MCF 10A (cell line): ENCODE results near the gene TAB2. TPM values are rescaled to one million over a fixed set of nuclear protein-coding genes. Genes with fewer than 3 reads are reported as not detected.

Source experiments
- BruUV-seq: library from RNA; stranded (reverse); fragments of 400-500 nt; replicated peaks from 2 replicates; lab custom pipeline; 2021; lab: Mats Ljungman, UMichigan
- CTCF ChIA-PET: fragments of 300-600 bp; sonication (Branson Sonifier 250); formaldehyde crosslinking; extraction: SDS; loops from one replicate; lab custom pipeline; 2021; ENCODE audit warnings: antibody characterized with exemption, inconsistent platforms; lab: Yijun Ruan, JAX
- POLR2A ChIA-PET: fragments of 300-600, 350-650 bp; sonication (Branson Sonifier 250); formaldehyde crosslinking; extraction: SDS; loops from one replicate; lab custom pipeline; 2020; ENCODE audit warnings: antibody characterized with exemption, inconsistent platforms; lab: Yijun Ruan, JAX
- DNase-seq: peaks from one replicate; pipeline ENCODE4 v3.0.0-alpha.2; 2018; ENCODE audit not compliant: unreplicated experiment
- H3K27ac Mint-ChIP-seq: one replicate; pipeline ENCODE4 v1.8.0; 2022; ENCODE audit warnings: mild to moderate bottlenecking, low read depth, mixed read lengths; ENCODE audit not compliant: unreplicated experiment
- H3K27me3 Mint-ChIP-seq: one replicate; pipeline ENCODE4 v1.8.0; 2022; ENCODE audit warnings: mixed read lengths; ENCODE audit not compliant: insufficient read depth, unreplicated experiment
- H3K36me3 Mint-ChIP-seq: one replicate; pipeline ENCODE4 v1.8.0; 2022; ENCODE audit warnings: mild to moderate bottlenecking, moderate library complexity, mixed read lengths; ENCODE audit not compliant: insufficient read depth, unreplicated experiment
- H3K4me1 Mint-ChIP-seq: one replicate; pipeline ENCODE4 v1.8.0; 2022; ENCODE audit warnings: mixed read lengths; ENCODE audit not compliant: insufficient read depth, unreplicated experiment
- H3K4me3 Mint-ChIP-seq: one replicate; pipeline ENCODE4 v1.8.0; 2022; ENCODE audit warnings: mild to moderate bottlenecking, moderate library complexity, mixed read lengths; ENCODE audit not compliant: unreplicated experiment
- H3K9me3 Mint-ChIP-seq: one replicate; pipeline ENCODE4 v1.8.0; 2022; ENCODE audit warnings: mixed read lengths; ENCODE audit not compliant: unreplicated experiment
- CTCF ChIP-seq: fragments of 200-600 bp; IDR thresholded peaks from one replicate; pipeline ENCODE4 v1.8.0; 2022; ENCODE audit warnings: antibody characterized with exemption, mild to moderate bottlenecking; ENCODE audit not compliant: unreplicated experiment
- intact Hi-C: fragments of 100-400 bp; cut with micrococcal nuclease; formaldehyde crosslinking; loops from 2 replicates; pipeline ENCODE4 v1.14.1; 2022
- total RNA-seq: library from RNA; stranded (reverse); gene quantifications from 2 replicates; pipeline ENCODE4 v1.2.3, GENCODE V29; 2022

TAB2 gene
- total RNA-seq, 1 experiment from 2014 or later: 76.4 TPM

- no TSS peak for BruUV-seq
- intact Hi-C loops: no loop called here
- Mint-ChIP-seq H3K36me3 (no peaks in the 10 kb centered on the region), H3K27ac (no peak overlapping the region), H3K27me3 (no peaks in the 10 kb centered on the region), H3K4me1 (no peaks in the 10 kb centered on the region), H3K4me3 (no peak overlapping the region), H3K9me3 (no peaks in the 10 kb centered on the region)
- no peak for DNase-seq
- TF ChIP-seq CTCF: no peak
- ChIA-PET CTCF (no interaction called here), POLR2A (no interaction called here)
These were observed 31.9 kb upstream of the TAB2 start for GRCh38 chr6:149285626-149286025.

- H3K27me3 Mint-ChIP-seq: no peaks in the 10 kb centered on the region
- H3K27ac Mint-ChIP-seq: no peak overlapping the region
- CTCF ChIA-PET: interaction anchor here (0.6 kb wide), 1 partner anchor 145 kb away, joined by 4 read pairs; no protein-coding TSS in a partner anchor
- no peak overlapping the region for H3K4me3 Mint-ChIP-seq
- intact Hi-C loops: no loop called here
- no peaks in the 10 kb centered on the region for H3K36me3 Mint-ChIP-seq
- no peaks in the 10 kb centered on the region for H3K9me3 Mint-ChIP-seq
- TF ChIP-seq CTCF: no peak
- BruUV-seq: no TSS peak
- H3K4me1 Mint-ChIP-seq: no peaks in the 10 kb centered on the region
- POLR2A ChIA-PET: no interaction called here
- no peak for DNase-seq
These were observed 30.6 kb upstream of the TAB2 start for GRCh38 chr6:149286905-149287304.

- no peak for TF ChIP-seq CTCF
- DNase-seq: no peak
- Mint-ChIP-seq H3K27me3 (no peaks in the 10 kb centered on the region), H3K27ac (no peak overlapping the region), H3K36me3 (no peaks in the 10 kb centered on the region), H3K9me3 (no peaks in the 10 kb centered on the region), H3K4me3 (no peak overlapping the region), H3K4me1 (no peaks in the 10 kb centered on the region)
- POLR2A ChIA-PET: interaction anchor here (0.7 kb wide), 2 partner anchors 9 to 116 kb away, joined by 3 read pairs; no protein-coding TSS in a partner anchor
- intact Hi-C loops: no loop called here
- CTCF ChIA-PET: interaction anchor here (0.6 to 0.7 kb wide), 2 partner anchors 11 to 44 kb away, joined by 3 to 4 read pairs; no protein-coding TSS in a partner anchor
- BruUV-seq: no TSS peak
These were observed 28.2 kb upstream of the TAB2 start for GRCh38 chr6:149289192-149289781.

- H3K9me3 Mint-ChIP-seq: no peaks in the 10 kb centered on the region
- no peak for DNase-seq
- no peaks in the 10 kb centered on the region for H3K36me3 Mint-ChIP-seq
- CTCF ChIA-PET: no interaction called here
- POLR2A ChIA-PET: interaction anchor here (0.7 kb wide), 1 partner anchor 116 kb away, joined by 3 read pairs; no protein-coding TSS in a partner anchor
- no peaks in the 10 kb centered on the region for H3K27me3 Mint-ChIP-seq
- H3K27ac Mint-ChIP-seq: no peak overlapping the region
- BruUV-seq: no TSS peak
- no peaks in the 10 kb centered on the region for H3K4me1 Mint-ChIP-seq
- intact Hi-C loops: no loop called here
- H3K4me3 Mint-ChIP-seq: no peak overlapping the region
- no peak for TF ChIP-seq CTCF
These were observed 27.5 kb upstream of the TAB2 start for GRCh38 chr6:149289966-149290365.
